HG02885 (cell line): Measurements from ENCODE around the gene ZAP70.

Experiments
- ATAC-seq: cut with Tn5 transposase; IDR thresholded peaks from one replicate; pipeline ENCODE4 v1.9.1; 2021; ENCODE audit warnings: mild to moderate bottlenecking; ENCODE audit not compliant: unreplicated experiment, poor library complexity

ZAP70 gene

DNA sequence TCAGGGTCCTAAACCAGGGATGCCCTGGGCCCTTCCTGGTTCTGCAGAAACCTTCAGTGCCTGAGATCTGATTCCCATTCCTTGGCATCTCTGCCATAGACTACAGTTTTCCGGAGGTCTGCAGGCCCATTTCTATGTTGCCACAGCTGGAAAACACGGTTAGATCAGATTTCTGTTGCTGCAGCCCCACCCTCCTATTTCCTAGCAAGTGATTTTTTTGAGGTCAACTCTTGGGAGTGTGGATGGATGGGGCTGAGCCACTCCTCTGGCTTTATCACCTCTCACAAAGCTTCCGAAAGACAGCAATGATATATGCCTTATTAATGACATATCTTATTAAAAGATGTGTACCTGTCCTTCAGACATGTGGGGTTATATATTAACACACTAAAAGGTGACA, 56.3 kb downstream of the ZAP70 start:
- ATAC-seq = no peak

DNA sequence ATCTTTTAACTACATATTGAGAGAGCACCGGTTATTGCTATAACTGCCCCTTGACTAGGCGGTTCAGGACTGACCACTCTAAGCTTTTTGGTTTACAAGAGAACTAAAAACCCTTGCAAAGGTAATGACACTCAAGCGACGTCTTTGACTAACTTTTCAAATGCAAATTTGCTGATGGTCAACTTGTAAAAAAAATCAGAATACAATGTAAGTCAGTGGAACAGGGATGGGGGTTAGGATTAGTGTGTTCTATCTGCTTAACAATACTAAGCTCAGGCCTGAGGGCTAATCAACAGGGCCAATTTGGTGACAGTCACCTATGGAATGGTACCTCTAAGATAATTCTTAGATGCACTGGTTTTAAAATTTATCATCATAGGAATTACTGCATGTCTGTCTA, 57.1 kb downstream of the ZAP70 start:
- no peak for ATAC-seq

DNA sequence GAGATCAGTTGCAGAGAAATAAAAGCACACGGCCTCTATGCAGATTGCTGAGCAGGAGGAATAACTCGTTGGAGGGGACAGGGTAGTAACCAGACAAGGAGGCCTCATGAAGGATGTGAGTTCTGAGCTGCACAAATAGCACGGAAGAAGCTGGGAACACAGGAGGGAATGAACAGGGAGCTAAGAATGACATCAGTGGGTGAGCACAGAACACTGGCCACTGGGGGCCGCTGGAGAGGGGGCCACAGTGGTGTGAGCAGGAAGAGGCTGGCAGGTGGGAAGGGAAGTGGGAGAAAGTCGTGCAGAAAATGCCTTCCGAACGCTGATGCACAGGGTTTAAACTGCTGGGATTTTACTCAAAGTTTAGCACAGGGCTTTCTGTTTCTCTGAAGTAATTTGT, 61.0 kb downstream of the ZAP70 start:
- no peak for ATAC-seq

DNA sequence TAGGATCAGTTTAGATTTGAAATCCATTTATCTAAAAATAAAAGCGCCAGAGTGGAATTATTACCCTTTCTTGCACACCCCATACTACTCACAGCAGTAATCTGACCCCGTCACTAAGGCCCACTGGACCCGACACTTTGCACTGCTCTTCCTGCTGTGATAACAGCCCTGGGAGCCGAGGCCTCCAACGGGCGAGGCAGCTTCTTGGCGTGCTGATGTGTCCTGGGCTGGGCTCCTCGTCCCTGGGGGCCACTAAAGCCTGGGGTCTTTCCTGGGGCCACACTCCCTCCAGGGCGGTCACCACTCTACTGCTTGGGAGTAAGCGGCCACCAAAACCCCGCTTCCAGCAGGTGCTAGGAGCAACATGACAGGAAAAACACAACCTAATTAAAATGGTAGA, 61.7 kb downstream of the ZAP70 start:
- ATAC-seq = no peak

DNA sequence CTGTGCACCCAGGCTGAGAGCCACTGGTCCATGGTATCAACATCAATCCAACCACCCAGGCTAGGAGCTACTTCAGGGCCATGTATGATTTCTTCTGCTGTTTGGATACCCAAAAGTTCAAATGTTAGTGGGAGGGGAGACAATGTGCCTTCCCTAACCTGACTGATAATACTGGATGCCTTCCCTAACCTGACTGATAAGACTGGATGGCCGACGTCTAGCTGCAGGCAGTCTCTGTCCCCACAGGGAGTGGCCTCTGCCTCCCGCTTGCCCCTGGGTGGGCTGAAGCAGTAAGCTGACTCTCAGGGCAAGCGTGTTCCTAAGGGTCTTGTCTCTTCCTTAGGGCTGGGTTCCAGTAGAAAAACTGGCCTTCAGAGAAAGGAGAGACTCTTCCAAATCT, 65.8 kb downstream of the ZAP70 start:
- ATAC-seq = no peak

DNA sequence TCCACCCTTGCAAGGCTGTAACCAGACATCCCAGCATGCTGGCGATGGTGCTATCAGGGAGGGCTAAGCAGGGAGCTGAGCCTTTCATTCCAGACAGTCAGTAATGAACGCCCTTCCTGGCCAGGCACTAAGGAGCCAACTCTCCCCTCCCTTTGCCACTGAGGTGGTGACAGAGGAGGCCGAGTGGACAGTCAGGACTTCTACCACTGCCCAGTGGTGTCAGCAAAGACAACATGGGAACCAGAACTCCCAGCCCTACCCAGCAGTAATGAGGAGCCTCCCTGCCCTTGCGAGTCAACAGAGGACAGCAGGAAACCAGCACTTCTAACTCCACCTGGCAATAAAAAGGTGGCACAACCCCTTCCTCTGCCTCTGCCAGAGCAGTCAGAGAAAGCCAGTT, 68.6 kb downstream of the ZAP70 start:
- ATAC-seq = no peak

DNA sequence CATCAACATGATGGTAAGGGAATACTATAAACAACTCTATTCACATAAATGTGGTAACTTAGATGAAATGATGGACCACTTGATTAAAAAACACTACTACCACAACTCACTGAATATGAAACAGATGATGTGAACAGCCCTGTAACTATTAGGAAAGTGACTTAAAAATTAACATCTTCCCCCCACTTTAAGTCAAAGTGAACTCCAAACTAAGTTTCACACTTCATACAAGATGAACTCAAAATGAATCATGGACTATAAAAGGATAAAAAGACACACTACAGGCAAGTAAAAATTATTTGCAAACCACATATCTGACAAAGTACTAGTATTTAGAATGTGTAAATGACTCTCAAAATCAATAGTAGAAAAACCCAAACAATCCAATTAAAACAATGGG, 71.6 kb downstream of the ZAP70 start:
- ATAC-seq = no peak

DNA sequence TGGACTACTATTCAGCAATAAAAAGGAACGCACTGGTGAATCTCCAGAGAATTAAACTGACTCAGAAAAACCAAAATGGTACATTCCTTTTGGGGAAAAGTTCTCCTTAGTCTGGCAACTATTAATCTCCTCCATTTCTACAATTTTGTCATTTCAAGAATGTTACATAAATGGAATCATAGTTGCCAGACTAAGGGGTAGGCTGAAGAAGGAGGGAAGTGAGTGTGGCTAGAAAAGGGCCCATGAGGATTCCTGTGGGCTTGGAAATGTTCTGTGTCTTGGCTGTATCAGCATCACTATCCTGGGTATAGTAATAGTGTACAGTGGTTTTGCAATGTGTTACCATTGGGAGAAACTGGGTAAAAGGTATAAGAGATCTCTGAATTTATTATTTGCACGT, 72.4 kb downstream of the ZAP70 start:
- no peak for ATAC-seq

DNA sequence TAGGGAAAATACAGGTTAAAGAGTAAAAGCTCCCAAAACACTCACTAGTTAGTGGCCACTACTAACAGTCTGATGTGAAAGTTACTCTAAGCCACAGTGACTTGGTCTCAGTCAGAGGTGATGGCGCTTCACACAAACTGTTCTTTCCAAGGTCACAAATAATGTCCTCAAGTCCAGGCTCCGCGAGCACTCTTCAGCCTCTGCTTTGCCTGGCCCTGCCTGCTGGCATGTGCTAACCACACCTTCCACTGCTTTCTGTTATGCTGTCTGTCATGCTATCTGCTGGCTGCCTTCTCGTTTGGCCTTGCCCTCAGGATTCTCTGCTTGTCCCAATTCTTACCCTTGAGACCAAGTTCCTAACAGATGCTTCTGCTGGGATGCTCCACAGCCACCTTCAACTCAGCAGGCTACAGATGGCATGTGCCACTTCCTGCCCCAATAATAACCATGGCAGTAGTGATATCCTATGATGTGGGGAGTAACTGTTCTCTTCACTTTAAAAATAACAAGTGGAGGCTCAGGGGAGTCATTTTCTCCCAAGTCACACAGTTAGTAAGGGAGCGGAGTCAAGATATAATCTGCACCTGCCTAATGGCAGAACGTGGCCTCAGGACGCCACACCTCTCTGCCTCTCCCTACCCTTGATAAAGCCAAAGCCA, 75.7 kb downstream of the ZAP70 start:
- no peak for ATAC-seq
